ENCODE data around the gene GRID2. TPM values are rescaled to one million over a fixed set of nuclear protein-coding genes. Genes with fewer than 3 reads are reported as not detected.
"Not testable (repeated sequence)": the region's sequence is repeated elsewhere in the genome, so short reads cannot be mapped to it uniquely, and the experiment has no call there.

Gene GRID2
- polyA plus RNA-seq, 4 donors, result 3.0 to 6.6 (median 4.8) TPM

- DNase-seq (ENCODE audit: low read depth in 4 of 4, low spot score in 2 of 4), result no peak
Observed at GRCh38 chr4:93263166-93263565, 959.4 kb downstream of the GRID2 start.

- no peak for DNase-seq (ENCODE audit: low read depth in 4 of 4, low spot score in 2 of 4)
Observed at GRCh38 chr4:93267747-93268146, 964.0 kb downstream of the GRID2 start.

GRCh38 chr4:93285346-93285745, 981.6 kb downstream of the GRID2 start:
- no peak for DNase-seq (ENCODE audit: low read depth in 4 of 4, low spot score in 2 of 4)

DNA sequence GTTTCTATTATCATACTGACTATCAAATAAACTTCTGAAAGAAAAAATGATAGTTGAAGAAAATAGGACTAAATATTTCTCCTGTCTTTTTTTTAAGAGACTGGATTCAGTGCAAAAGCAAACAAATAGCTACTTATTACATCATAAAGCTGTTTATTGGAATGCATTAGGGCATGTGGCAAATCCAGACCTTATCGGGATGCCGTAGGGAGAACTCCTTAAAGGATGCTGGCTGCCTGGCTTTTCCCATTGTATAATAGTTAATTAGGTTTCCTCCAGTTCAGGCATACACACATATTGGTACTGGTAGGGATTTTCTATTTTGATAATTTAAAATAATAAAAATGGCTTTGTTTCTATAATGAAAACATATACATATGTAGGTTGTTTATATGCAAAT, 985.5 kb downstream of the GRID2 start:
- no peak for DNase-seq (ENCODE audit: low read depth in 4 of 4, low spot score in 2 of 4)

GRCh38 chr4:93289831-93290230, 986.1 kb downstream of the GRID2 start:
- DNase-seq (ENCODE audit: low read depth in 4 of 4, low spot score in 2 of 4), result no peak

DNA sequence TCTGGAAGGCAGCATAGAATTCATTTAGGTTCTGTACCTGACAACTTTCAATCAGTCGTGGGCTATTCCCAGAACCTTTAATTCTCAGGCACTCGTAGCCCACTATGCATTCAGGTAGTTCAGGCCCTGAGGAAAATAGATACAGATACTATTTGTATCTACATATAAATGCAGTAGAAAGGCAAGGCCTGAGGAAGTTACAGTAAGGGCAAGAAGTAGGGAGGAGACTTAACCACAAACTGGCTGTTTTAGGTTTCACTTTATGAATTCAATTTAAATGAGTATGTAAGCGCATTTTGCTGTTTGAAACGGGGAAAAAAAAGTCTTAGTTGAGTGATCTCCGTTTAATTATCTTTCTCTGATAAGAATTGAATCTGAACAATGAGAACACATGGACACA, 995.4 kb downstream of the GRID2 start:
- no peak for DNase-seq (ENCODE audit: low read depth in 4 of 4, low spot score in 2 of 4)

- DNase-seq (ENCODE audit: low read depth in 4 of 4, low spot score in 2 of 4), result not testable (repeated sequence)
Observed at GRCh38 chr4:93300780-93301555, 997.2 kb downstream of the GRID2 start.

GRCh38 chr4:93302310-93302709, 998.5 kb downstream of the GRID2 start:
- DNase-seq (ENCODE audit: low read depth in 4 of 4, low spot score in 2 of 4), result no peak

DNA sequence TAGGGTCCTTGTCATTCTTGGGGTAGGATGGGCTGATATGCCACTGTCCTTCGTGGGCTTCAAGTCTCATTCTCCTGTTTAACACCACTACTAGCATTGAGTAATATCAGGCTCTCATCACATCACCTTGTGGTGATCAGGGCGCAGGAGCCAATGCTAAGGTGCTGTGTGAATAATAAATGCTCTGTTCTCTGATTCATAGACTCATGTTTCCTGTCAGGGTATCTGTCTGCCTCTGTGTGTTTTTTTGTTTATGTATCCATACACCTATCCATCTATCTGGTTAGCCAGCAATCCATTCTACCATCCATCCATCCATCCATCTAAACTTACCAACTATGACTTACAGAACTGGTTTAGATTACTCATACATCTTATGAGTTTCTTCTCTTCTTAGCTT, 999.7 kb downstream of the GRID2 start:
- no peak for DNase-seq (ENCODE audit: low read depth in 4 of 4, low spot score in 2 of 4)

DNA sequence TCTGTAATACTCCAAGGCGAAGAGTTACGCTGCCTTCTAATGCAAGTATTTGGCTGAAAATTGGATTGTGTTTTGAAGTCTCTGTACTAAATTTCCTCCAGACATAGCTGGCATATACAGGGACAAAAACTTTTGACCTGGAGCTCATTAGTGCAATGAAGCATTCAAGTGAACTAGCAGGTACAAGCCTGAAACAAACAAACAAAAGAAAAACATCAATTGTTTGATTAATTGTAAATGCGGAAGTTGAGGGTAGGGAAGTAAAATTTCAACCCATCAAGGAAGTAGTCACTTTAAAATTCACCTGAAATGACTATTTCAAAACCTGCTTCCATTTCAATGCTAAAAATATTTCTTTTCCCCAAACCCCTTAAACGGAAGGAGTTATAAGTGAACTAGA, 1008.5 kb downstream of the GRID2 start:
- no peak for DNase-seq (ENCODE audit: low read depth in 4 of 4, low spot score in 2 of 4)

GRCh38 chr4:93313197-93313596, 1009.4 kb downstream of the GRID2 start:
- DNase-seq (ENCODE audit: low read depth in 4 of 4, low spot score in 2 of 4), result no peak

- DNase-seq (ENCODE audit: low read depth in 4 of 4, low spot score in 2 of 4), result no peak
Observed at GRCh38 chr4:93317057-93317456, 1013.3 kb downstream of the GRID2 start.

DNA sequence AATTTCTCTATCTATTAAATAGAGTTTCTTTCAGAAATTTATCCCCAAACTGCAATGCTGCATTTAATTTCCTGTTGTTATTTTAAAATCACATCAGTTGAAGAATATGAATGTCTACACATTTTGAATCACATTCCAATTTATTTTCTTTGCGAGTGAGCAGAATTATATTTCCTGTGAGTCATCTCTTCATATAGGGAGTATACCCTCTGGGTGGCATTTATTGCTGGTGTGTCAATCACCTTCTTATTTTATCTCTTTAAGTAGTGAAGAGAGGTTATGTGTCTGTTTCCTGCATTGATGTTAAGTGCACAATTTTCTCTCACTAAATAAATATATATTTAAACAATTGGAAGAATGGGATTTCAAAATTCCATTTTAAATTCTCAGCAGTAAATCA, 1013.8 kb downstream of the GRID2 start:
- DNase-seq (ENCODE audit: low read depth in 4 of 4, low spot score in 2 of 4), result no peak

DNA sequence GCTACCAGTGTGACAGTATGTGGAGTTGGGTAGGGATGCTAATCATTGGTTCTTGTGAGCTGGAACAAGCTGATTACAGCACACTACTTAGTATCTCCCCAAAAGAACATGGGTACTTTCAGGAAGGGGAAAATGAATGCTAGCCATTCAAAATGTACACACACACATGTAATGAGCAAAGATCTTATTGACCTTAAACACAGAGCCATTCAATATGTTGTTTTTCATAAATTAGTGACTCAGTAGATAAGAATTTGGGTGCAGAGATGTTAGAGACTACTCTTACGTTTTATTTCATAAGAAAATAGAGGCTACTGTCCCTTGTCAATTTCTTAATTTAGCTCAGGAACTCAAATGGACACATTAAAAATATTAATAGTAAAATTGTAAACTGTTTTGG, 1015.3 kb downstream of the GRID2 start:
- DNase-seq (ENCODE audit: low read depth in 4 of 4, low spot score in 2 of 4), result no peak

DNA sequence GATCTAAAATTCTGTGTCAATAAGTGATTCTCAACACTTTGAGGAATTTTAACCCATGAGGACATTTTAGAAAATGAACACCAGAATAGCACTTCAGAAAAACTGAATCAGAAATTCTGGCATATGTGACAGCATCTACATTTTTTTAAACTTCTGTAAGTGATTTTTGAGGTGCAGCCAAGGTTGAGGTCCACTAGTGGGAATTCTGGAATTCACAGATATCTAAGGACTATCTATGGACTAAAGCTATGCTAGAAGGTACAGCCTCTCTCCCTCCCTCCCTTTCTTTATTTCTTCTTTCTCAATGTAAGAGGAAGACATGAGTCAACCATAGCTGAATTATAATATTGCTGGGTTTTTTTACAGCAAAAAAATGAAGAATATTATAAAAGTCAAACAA, 1016.6 kb downstream of the GRID2 start:
- no peak for DNase-seq (ENCODE audit: low read depth in 4 of 4, low spot score in 2 of 4)

DNA sequence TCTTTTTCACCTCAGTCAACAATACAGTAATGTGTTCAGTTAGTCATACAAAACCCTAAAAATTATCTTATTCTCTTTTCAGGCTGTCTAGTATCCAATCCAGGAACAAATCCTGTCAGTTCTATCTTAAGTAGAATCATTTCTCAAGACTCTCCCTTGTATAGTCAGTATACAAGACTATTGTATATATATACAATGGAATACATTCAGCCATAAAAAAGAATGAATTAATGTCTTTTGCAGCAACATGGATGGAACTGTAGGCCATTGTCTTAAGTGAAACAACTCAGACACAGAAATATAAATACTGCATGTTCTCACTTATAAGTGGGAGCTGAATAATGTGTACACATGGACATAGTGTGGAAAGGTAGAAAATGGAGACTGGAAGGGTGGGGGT, 1023.6 kb downstream of the GRID2 start:
- no peak for DNase-seq (ENCODE audit: low read depth in 4 of 4, low spot score in 2 of 4)

- peak in 1 of 4 donors; percentile 6 for DNase-seq (ENCODE audit: low read depth in 4 of 4, low spot score in 2 of 4)
Observed at GRCh38 chr4:93334003-93334402, 1030.2 kb downstream of the GRID2 start.

DNA sequence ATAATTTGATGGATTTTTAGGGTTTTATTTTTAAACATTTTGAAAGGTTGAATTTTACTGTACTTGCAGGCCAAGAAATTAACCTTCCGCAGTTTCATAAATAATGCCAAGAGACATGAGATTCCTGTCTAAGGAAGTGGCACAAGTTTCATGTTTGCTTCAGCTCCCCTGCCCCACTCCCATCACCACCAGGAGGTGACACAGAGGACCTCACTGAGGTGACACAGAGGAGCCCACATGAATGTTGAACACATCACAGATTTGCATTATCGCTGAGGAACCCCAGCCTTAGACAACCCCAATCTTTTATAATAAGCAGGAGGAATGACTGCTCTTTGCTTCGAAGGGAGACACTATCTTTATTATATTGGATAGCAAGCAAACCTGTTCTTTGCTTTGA, 1033.4 kb downstream of the GRID2 start:
- no peak for DNase-seq (ENCODE audit: low read depth in 4 of 4, low spot score in 2 of 4)

DNA sequence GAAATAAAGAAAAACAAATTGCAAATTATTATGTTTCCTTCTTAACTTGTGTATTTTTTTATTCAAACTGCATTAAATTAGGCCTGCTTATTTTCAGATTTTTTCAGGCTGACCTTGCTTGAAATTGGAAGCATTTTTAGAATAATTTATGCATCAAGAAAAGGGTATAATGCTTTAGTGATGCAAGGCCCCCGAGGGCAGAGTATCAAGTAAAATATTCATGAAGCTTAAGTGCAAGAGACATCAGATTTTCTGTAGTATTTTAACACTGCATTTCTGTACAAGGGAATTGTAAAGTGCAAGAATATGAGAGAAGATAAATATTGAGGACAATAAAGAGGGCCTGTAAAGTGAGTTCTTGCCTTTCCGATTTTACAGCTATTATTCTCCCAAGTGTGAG, 1039.0 kb downstream of the GRID2 start:
- no peak for DNase-seq (ENCODE audit: low read depth in 4 of 4, low spot score in 2 of 4)

DNA sequence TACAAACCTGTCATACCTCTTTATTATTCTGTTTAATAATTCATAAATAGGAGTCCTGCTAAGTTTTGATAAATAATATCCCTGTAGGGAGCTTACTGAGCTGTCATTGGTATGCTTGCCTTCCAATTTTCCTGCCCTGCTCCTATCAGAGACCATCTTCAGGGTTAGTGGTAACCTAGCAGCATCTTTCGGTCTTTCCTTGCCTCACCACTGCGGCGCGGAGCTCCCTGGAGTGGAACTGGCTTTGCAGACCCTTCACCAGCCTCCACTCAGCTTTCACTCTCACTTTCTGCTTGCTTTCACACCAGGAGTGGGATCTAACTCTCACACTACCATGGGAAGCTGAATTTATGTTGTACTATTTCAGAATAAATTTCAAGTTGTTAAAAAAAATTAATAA, 1043.1 kb downstream of the GRID2 start:
- DNase-seq (ENCODE audit: low read depth in 4 of 4, low spot score in 2 of 4), result no peak

GRCh38 chr4:93348896-93349295, 1045.1 kb downstream of the GRID2 start:
- DNase-seq (ENCODE audit: low read depth in 4 of 4, low spot score in 2 of 4), result no peak

DNA sequence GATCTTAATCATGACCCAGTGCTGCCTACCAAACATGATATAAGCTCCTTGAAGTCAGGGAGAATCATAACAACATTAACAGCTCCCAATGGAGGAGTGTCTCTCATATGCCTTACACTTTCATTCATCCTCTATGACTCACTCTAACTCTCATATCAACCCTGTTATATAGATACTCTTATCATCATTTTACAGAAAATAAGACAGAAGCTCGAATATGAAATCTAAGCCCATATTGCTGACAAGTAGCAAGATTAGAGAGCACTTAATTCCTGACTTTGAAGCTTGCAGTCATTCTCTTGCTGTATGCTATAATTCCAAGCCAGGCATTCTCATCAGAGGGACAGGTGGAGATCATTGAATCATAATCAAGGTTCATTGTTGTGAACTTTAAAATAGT, 1048.1 kb downstream of the GRID2 start:
- no peak for DNase-seq (ENCODE audit: low read depth in 4 of 4, low spot score in 2 of 4)

DNA sequence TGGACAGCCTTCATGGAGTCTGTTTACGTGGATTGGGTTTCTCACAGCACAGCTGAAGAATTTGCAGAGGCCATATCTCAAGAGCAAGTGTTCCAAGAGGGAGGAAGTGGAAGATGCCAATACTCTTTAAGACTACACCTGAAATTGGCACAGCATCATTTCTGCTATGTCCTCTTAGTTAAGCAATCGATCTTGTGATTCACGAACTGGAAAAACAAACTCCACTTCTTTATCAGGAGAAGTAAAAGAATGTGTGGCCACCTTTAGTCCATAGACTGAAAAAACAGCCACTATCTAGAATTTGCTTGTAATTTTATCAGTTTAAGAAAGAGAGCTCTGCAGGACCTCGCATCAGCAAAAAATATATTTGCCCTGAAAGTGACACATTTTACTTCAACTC, 1051.6 kb downstream of the GRID2 start:
- DNase-seq (ENCODE audit: low read depth in 4 of 4, low spot score in 2 of 4), result no peak

Measured in left renal cortex interstitium (tissue), 4 donors.